Panc1 (cell line): ENCODE measurements around the gene SLC39A8.
A peak's percentile ranks its signal among the peaks of the same experiment; 100 is the strongest.

Experiments used
- CTCF ChIP-seq: fragments of 450-650 bp; IDR thresholded peaks from 2 replicates; pipeline ENCODE4 v1.5.1; 2017; ENCODE audit warnings: mild to moderate bottlenecking
- REST ChIP-seq, 2 experiments: IDR thresholded peaks; 2 replicates each; pipeline ENCODE4 v1.6.1; 2011 to 2012; ENCODE audit warnings: low read depth in 2 of 2, control low read depth in 1 of 2, low read length in 1 of 2, mild to moderate bottlenecking in 1 of 2, moderate library complexity in 1 of 2; ENCODE audit not compliant: insufficient read depth in 1 of 2

- peak; percentile 74 for TF ChIP-seq CTCF
- TF ChIP-seq REST (IDR thresholded peaks at IDR 0.05; ENCODE audit: insufficient read depth in 1 of 2, low read depth in 2 of 2, low read length in 1 of 2), result no peak
Measured at GRCh38 chr4:102344954-102345794, at the start of gene SLC39A8.
